Panc1 (cell line): ENCODE data around the gene MGAT5. TPM values are rescaled to one million over a fixed set of nuclear protein-coding genes. Genes with fewer than 3 reads are reported as not detected.

ENCODE experiments used
- ATAC-seq: fragments of 200-7000 bp; cut with Tn5 transposase; 2 replicates; pipeline ENCODE4 v1.9.1; 2020; ENCODE audit warnings: mild to moderate bottlenecking, moderate library complexity
- BruUV-seq: library from RNA; stranded (reverse); fragments of 400-500 nt; replicated peaks from 2 replicates; lab custom pipeline; 2021; lab: Mats Ljungman, UMichigan
- CTCF ChIA-PET: fragments of 300-600 bp; sonication (Branson Sonifier 250); formaldehyde crosslinking; loops from one replicate; lab custom pipeline; 2022; ENCODE audit warnings: antibody characterized with exemption; lab: Charles Lee
- POLR2A ChIA-PET: fragments of 300-600 bp; sonication (Branson Sonifier 250); formaldehyde crosslinking; loops from one replicate; lab custom pipeline; 2022; ENCODE audit warnings: antibody characterized with exemption; lab: Charles Lee
- DNase-seq: peaks from one replicate; pipeline ENCODE4 v3.0.0-alpha.2; 2010; ENCODE audit warnings: low read depth, low spot score
- H3K27ac ChIP-seq: 2 replicates; pipeline ENCODE4 v1.5.1; 2011; ENCODE audit warnings: mild to moderate bottlenecking, low read length, inconsistent platforms
- H3K27me3 ChIP-seq: fragments of 200-500 bp; sonication (Bioruptor generic); 2 replicates; pipeline ENCODE4 v1.6.0; 2014; ENCODE audit warnings: low read length, inconsistent platforms; ENCODE audit not compliant: control insufficient read depth, insufficient read depth
- H3K36me3 ChIP-seq: fragments of 200-500 bp; sonication (Bioruptor generic); 2 replicates; pipeline ENCODE4 v1.5.1; 2014; ENCODE audit warnings: inconsistent platforms, mild to moderate bottlenecking, low read length, moderate library complexity; ENCODE audit not compliant: control insufficient read depth, insufficient read depth
- H3K4me1 ChIP-seq: 2 replicates; pipeline ENCODE4 v1.5.1; 2011; ENCODE audit warnings: inconsistent platforms, mild to moderate bottlenecking, low read length, moderate library complexity; ENCODE audit not compliant: control insufficient read depth, insufficient read depth
- H3K4me3 ChIP-seq, 2 experiments: 2 replicates each; pipeline ENCODE4 v1.5.1; 2011 to 2012; ENCODE audit warnings: low read depth in 2 of 2, low read length in 2 of 2, mild to moderate bottlenecking in 2 of 2, inconsistent platforms in 1 of 2, moderate library complexity in 1 of 2
- H3K9me3 ChIP-seq: fragments of 200-500 bp; sonication (Bioruptor generic); 2 replicates; pipeline ENCODE4 v1.5.1; 2014; ENCODE audit warnings: low read depth, mild to moderate bottlenecking, inconsistent platforms, low read length, moderate library complexity; ENCODE audit not compliant: control insufficient read depth, insufficient read depth
- POLR2AphosphoS5 ChIP-seq: IDR thresholded peaks from 2 replicates; pipeline ENCODE4 v1.6.1; 2012; ENCODE audit warnings: mild to moderate bottlenecking, low read depth, low read length, moderate library complexity
- REST ChIP-seq, 2 experiments: IDR thresholded peaks; 2 replicates each; pipeline ENCODE4 v1.6.1; 2011 to 2012; ENCODE audit warnings: low read depth in 2 of 2, control low read depth in 1 of 2, low read length in 1 of 2, mild to moderate bottlenecking in 1 of 2, moderate library complexity in 1 of 2; ENCODE audit not compliant: insufficient read depth in 1 of 2
- SIN3A ChIP-seq: IDR thresholded peaks from 2 replicates; pipeline ENCODE4 v1.6.1; 2012; ENCODE audit warnings: low read depth, mild to moderate bottlenecking, low read length, moderate library complexity, borderline replicate concordance; ENCODE audit not compliant: insufficient read depth
- TCF7L2 ChIP-seq: IDR thresholded peaks from 2 replicates; pipeline ENCODE4 v1.6.1; 2011; ENCODE audit warnings: mild to moderate bottlenecking, low read depth, low read length, inconsistent platforms
- in situ Hi-C: cut with HindIII; loops from 2 replicates; pipeline ENCODE4 v1.10.0; 2016; ENCODE audit warnings: low sequenced_read_pairs, low pct_unique_long_range_greater_than_20kb
- intact Hi-C: fragments of 100-400 bp; cut with micrococcal nuclease; formaldehyde crosslinking; loops from one replicate; pipeline ENCODE4 v1.10.0; 2022; ENCODE audit not compliant: unreplicated experiment
- total RNA-seq: library from RNA; stranded (reverse); gene quantifications from one replicate; pipeline ENCODE4 v1.2.1, GENCODE V29; 2021; ENCODE audit not compliant: unreplicated experiment
- TF ChIP-seq, protein P1 (sequence below): fragments of 450-650 bp; IDR thresholded peaks from 2 replicates; pipeline ENCODE4 v1.5.1; 2017; ENCODE audit warnings: mild to moderate bottlenecking

MGAT5 gene
- total RNA-seq, 1 experiment from 2014 or later: 22.1 TPM

- no peaks in the 10 kb centered on the region for H3K27me3 ChIP-seq
- no peaks in the 10 kb centered on the region for H3K4me1 ChIP-seq
- ATAC-seq: no peak
- intact Hi-C loops (no loop called here), in situ Hi-C loops (no loop called here)
- BruUV-seq: no TSS peak
- no peak for DNase-seq
- no peak overlapping the region for H3K4me3 ChIP-seq
- H3K27ac ChIP-seq: no peak overlapping the region
- POLR2A ChIA-PET: no interaction called here
- H3K36me3 ChIP-seq: no peaks in the 10 kb centered on the region
- CTCF ChIA-PET: no interaction called here
- no peaks in the 10 kb centered on the region for H3K9me3 ChIP-seq
- TF ChIP-seq POLR2AphosphoS5: no peak
- TF ChIP-seq, protein P1, sequence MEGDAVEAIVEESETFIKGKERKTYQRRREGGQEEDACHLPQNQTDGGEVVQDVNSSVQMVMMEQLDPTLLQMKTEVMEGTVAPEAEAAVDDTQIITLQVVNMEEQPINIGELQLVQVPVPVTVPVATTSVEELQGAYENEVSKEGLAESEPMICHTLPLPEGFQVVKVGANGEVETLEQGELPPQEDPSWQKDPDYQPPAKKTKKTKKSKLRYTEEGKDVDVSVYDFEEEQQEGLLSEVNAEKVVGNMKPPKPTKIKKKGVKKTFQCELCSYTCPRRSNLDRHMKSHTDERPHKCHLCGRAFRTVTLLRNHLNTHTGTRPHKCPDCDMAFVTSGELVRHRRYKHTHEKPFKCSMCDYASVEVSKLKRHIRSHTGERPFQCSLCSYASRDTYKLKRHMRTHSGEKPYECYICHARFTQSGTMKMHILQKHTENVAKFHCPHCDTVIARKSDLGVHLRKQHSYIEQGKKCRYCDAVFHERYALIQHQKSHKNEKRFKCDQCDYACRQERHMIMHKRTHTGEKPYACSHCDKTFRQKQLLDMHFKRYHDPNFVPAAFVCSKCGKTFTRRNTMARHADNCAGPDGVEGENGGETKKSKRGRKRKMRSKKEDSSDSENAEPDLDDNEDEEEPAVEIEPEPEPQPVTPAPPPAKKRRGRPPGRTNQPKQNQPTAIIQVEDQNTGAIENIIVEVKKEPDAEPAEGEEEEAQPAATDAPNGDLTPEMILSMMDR: no peak
- TF ChIP-seq REST (IDR thresholded peaks at IDR 0.05; ENCODE audit: insufficient read depth in 1 of 2, low read depth in 2 of 2, low read length in 1 of 2): no peak
- no peak for TF ChIP-seq SIN3A
- no peak for TF ChIP-seq TCF7L2
Measured at GRCh38 chr2:134440336-134440909, 186.6 kb downstream of the MGAT5 start.

- H3K4me1 ChIP-seq: no peaks in the 10 kb centered on the region
- no peaks in the 10 kb centered on the region for H3K27me3 ChIP-seq
- H3K4me3 ChIP-seq: no peak overlapping the region
- TF ChIP-seq SIN3A (no peak), POLR2AphosphoS5 (no peak), TCF7L2 (no peak), REST (IDR thresholded peaks at IDR 0.05; ENCODE audit: insufficient read depth in 1 of 2, low read depth in 2 of 2, low read length in 1 of 2) (no peak)
- TF ChIP-seq, protein P1: no peak
- no peak overlapping the region for H3K27ac ChIP-seq
- H3K36me3 ChIP-seq: no peaks in the 10 kb centered on the region
- CTCF ChIA-PET: no interaction called here
- intact Hi-C loops: no loop called here
- no peaks in the 10 kb centered on the region for H3K9me3 ChIP-seq
- POLR2A ChIA-PET: no interaction called here
- no peak for DNase-seq
- ATAC-seq: no peak
- BruUV-seq: no TSS peak
- in situ Hi-C loops: no loop called here
Measured at GRCh38 chr2:134441153-134441863, 187.4 kb downstream of the MGAT5 start.
